Breast epithelium (tissue), 3 donors: Measurements from ENCODE around the gene SPATA16.

Experiments
- POLR2A ChIP-seq: fragments of 450-650 bp; IDR thresholded peaks from one replicate; pipeline ENCODE4 v1.6.1; 2016; ENCODE audit warnings: antibody characterized with exemption, mild to moderate bottlenecking, moderate library complexity
- POLR2AphosphoS5 ChIP-seq, 3 donors: sonication (generic); formaldehyde crosslinking; IDR thresholded peaks; one replicate each; pipeline ENCODE4 v1.6.1; 2017; ENCODE audit warnings: antibody characterized with exemption in 3 of 3
- TF ChIP-seq, protein P1 (sequence below), 3 donors: fragments of 450-650 bp; IDR thresholded peaks; one replicate each; pipeline ENCODE4 v1.5.1; 2016 to 2017; ENCODE audit warnings: antibody characterized with exemption in 3 of 3, mild to moderate bottlenecking in 3 of 3, moderate library complexity in 3 of 3

GRCh38 chr3:173138026-173138425, 3.0 kb downstream of the SPATA16 start:
- TF ChIP-seq, protein P1, sequence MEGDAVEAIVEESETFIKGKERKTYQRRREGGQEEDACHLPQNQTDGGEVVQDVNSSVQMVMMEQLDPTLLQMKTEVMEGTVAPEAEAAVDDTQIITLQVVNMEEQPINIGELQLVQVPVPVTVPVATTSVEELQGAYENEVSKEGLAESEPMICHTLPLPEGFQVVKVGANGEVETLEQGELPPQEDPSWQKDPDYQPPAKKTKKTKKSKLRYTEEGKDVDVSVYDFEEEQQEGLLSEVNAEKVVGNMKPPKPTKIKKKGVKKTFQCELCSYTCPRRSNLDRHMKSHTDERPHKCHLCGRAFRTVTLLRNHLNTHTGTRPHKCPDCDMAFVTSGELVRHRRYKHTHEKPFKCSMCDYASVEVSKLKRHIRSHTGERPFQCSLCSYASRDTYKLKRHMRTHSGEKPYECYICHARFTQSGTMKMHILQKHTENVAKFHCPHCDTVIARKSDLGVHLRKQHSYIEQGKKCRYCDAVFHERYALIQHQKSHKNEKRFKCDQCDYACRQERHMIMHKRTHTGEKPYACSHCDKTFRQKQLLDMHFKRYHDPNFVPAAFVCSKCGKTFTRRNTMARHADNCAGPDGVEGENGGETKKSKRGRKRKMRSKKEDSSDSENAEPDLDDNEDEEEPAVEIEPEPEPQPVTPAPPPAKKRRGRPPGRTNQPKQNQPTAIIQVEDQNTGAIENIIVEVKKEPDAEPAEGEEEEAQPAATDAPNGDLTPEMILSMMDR (IDR thresholded peaks at IDR 0.05) = no peak
- TF ChIP-seq POLR2A = no peak
- no peak for TF ChIP-seq POLR2AphosphoS5 (IDR thresholded peaks at IDR 0.05)
